Esophagus squamous epithelium (tissue), 4 donors: ENCODE data around the gene SLC22A5.

Source experiments
- CTCF ChIP-seq, 6 experiments: fragments of 450-650 bp in 4 of 6; fragments of 200-600 bp in 2 of 6; sonication (generic) in 2 of 6; IDR thresholded peaks; one replicate each; pipeline ENCODE4 v1.5.1; 2016 to 2019; ENCODE audit warnings: antibody characterized with exemption in 6 of 6, mild to moderate bottlenecking in 4 of 6, moderate library complexity in 4 of 6
- POLR2A ChIP-seq, 4 donors: fragments of 450-650 bp; IDR thresholded peaks; one replicate each; pipeline ENCODE4 v1.6.1; 2017; ENCODE audit warnings: antibody characterized with exemption in 4 of 4, mild to moderate bottlenecking in 4 of 4, moderate library complexity in 3 of 4

GRCh38 chr5:132358775-132359174 lies 10.7 kb upstream of the SLC22A5 start:
- TF ChIP-seq POLR2A (IDR thresholded peaks at IDR 0.05), result no peak
- TF ChIP-seq CTCF (IDR thresholded peaks at IDR 0.05), result no peak
